Measurements from ENCODE around the gene STARD7.
"Not testable (repeated sequence)": the region's sequence is repeated elsewhere in the genome, so short reads cannot be mapped to it uniquely, and the experiment has no call there.

STARD7 gene

DNA sequence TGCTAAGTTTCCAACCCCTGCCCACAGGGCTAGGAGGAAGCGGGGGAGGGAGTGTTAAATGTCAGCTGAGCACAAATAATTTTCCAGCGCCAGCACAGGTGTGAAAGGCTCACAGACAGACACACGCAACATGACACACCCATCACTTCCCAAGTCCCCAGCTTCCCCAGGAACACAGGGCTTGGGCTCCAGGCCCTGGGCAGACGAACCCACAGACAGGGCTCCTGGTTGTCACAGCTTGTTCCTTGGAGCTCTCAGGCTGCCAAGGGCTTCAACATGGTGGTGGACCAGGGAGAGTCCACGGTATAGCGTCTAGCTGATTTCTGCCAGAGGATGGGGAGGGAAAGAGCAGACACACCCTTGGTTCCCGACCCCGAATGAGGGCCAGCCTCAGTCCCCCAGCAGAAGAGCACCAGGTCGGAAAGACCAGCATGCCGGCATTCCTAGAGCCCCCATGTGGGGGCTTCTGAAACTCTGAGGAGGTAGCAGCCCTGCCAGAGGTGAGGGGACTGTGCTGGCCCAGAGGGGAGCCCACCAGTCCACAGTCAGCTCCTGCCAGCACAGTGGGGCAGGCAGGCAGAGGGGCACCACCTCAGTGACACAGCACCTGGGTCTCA, 65.3 kb downstream of the STARD7 start:
- peak overlapping the region; percentile 55 for H3K4me3 ChIP-seq (ENCODE audit: low read depth, low read length)
- no peak for DNase-seq (ENCODE audit: low read depth)

DNA sequence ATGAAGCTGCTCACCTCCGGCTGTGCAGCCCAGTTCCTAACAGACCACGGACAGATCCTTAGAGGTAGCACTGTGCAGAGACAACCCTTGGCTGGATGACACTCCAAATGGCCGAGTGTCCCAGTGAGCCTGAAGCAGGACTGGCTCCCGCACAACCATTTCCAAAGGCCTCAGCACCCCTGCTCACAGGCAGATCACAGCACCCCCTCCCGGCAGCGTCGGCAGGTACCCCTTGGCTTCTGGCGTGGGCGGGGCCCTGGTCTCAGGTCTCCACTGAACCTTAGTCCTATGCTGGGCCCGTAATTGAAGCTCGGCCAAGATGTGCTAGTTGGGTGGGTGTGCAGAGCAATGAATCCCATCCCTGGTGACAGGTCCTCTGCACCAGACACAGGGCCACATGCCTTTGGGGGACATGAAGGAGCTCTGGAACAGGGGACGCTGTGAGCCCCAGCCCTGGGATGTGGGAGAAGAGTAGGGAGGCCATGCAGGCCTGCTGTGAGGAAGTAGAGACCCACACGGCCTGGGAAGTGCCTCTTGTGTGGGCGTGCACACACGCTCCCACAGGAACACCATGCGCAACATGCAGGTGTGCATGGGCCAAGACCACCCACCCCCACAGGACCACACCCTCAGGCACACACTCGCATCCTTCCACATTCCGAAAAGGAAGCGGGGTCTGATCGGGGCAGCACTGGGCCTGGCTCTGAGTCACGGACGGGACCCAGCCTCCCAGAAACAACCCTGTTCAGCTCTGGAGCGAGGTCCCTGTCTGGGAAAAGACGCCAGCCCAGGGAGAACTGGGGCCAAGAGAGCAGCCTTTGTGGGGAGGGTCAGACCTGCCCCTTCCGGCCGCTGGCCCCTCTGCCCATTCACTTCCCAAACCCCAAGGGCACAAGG, 66.2 kb downstream of the STARD7 start:
- H3K4me3 ChIP-seq (ENCODE audit: low read depth, low read length): no peak overlapping the region
- DNase-seq (ENCODE audit: low read depth): no peak

DNA sequence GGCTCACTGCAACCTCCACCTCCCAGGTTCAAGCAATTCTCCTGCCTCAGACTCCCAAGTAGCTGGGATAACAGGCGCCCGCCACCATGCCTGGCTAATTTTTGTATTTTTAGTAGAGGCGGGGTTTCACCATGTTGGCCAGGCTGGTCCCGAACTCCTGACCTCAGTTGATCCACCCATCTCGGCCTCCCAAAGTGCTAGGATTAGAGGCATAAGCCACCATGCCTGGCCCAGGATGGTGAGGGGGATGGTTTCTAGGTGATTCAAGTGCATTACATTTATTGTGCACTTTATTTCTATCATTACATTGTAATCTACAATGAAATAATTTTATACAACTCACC, 67.0 kb downstream of the STARD7 start:
- not testable (repeated sequence) for DNase-seq (ENCODE audit: low read depth)

DNA sequence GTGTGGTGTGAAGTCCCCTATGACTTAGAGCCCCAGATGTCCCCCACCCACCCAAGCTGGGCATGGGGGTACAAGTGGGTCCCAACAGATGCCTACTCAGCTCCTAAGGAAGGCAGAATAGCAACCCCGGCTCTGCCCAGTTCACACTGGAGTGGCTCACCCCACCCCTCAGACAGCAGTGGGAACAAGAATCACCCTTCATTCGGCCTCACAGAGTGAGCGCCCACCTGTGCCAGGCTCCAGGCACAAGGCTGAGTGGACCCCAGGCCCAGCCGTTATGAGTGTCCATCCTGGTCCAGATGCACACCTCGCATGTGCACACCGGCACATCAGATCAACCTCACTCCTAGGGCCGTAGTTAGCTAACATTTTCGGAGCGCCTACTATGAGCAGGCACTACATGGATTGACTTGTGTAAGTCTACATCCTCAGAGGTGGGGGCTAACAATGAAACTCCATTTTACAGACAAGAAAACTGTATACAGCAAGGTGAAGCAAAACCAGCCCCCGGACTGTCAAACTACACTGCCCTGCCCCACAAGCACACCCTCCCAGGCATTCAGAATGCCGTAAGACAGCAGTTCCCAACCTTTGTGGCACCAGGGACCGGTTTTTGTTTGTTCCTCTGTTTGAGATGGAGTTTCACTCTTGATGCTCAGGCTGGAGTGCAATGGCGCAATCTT, 67.5 kb downstream of the STARD7 start:
- H3K4me3 ChIP-seq (ENCODE audit: low read depth, low read length): no peak overlapping the region
- no peak for DNase-seq (ENCODE audit: low read depth)

More for the DNA sequence above, 67.0 kb downstream of the STARD7 start:
- H3K4me3 ChIP-seq (ENCODE audit: low read depth, low read length): not testable (repeated sequence)

DNA sequence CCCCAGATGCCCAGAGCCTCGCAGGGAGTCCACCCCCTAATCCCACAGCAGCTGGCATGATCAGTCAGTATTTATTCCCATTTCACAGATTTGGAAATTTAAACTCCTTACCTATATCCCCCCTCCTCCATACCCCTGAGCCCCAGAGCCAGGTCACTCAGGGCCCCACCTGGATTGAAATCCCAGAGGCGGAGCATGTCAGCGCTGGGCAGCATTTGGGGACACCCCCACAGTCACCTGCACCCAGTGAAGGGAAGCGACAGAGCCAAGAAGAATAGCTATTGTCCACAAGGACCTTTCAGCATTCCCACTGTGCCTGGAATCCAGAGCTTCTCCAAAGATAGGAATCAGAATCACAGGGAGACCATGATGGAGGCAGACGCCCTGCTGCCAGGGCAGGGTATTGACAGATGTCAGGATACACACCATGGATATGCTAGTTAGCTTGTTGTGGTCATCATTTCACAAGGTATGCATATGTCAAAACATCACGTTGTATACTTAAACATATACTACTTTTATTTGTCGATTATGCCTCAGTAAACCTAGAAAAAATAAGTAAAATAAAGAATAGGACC, 69.4 kb downstream of the STARD7 start:
- DNase-seq (ENCODE audit: low read depth): no peak
- H3K4me3 ChIP-seq (ENCODE audit: low read depth, low read length): no peak overlapping the region

DNA sequence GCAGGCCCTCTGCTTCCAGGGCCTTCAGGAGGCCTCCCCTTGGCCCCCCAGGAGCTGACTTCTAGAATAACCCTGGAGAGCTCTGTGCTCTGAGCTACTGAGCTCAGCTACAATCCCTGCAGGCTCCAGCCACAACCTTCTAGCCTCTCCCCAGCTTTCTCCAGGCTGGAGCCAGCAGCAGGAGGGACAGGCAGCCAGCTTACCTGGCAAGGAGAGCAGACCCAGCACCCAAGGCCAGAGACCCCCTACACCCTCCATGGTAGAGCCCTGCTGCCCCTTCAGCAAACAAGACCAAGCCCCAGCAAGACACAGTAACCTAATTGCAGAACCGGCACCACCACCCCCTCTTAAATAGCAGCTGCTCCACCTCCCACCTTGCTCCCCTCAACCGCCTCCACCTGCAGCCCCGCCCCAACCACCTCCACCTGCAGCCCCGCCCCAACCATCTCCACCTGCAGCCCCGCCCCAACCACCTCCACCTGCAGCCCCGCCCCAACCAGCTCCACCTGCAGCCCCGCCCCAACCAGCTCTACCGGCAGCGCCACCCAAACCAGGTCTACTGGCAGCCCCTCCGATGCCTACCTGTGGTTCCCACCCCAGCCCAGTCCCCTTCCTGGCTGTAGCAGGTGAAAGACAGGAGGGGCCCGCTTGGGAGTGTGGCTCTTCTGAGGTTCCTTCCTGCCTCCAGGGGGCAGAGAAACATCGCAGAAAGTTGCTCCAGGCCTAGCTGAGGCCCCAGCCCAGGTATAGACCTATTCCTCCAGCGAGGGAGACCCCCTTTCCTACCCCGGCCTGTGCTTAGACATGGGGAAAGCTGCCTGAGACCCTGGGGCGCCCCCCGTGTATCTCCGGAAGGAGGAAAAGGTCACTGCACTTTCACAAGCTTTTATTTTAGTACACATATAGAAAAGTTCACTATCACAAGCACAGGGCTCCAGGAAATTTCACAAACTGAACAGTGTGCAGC, 70.2 kb downstream of the STARD7 start, which contains the start of gene ASTL:
Gene ASTL (minus strand): TSS at position 324 of the 967 bp plus-strand sequence. CDS start 66 bp downstream, at position 258.
- no peak for DNase-seq (ENCODE audit: low read depth)
- H3K4me3 ChIP-seq (ENCODE audit: low read depth, low read length): no peak within 1 kb of the TSS

DNA sequence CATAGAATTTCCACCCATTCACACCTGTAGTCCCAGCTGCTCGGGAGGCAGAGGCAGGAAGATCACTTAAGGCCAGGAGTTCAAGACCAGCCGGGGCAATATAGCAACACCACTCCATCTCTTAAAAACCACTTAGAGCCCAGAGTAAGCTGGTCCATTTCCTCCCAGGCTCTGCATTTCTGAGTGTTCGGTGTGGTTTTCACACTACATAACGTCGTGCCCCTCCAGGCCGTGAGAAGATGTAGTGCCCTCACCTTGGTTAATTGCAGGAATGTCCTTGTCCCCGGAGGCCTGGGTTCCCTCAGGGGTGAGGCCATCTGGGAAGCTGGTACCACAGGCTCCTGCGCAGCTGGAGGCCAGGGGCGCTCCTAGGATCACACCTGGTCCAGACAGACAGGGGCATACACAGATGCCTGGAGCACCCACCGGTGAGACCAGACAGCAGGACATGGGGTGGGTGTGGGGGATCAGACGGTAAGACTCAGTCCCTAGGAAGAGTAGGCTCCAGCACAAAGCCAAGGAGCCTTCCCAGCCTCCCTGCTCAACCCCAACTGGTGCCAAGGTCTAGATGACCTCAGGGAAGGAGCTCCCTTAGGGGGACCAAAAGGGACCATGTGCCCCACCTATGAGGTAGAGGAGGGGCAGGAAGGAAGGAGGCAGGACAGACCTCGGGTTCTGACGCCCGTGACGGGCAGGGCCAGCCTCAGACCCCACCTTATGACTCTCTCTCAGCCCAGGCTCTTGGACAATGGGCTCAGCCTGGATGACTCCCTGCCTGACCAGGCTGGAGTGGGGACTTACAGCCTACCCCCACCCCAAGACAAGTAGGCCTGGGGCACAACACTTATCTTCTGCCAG, 71.1 kb downstream of the STARD7 start:
- no peak overlapping the region for H3K4me3 ChIP-seq (ENCODE audit: low read depth, low read length)
- DNase-seq (ENCODE audit: low read depth): no peak

DNA sequence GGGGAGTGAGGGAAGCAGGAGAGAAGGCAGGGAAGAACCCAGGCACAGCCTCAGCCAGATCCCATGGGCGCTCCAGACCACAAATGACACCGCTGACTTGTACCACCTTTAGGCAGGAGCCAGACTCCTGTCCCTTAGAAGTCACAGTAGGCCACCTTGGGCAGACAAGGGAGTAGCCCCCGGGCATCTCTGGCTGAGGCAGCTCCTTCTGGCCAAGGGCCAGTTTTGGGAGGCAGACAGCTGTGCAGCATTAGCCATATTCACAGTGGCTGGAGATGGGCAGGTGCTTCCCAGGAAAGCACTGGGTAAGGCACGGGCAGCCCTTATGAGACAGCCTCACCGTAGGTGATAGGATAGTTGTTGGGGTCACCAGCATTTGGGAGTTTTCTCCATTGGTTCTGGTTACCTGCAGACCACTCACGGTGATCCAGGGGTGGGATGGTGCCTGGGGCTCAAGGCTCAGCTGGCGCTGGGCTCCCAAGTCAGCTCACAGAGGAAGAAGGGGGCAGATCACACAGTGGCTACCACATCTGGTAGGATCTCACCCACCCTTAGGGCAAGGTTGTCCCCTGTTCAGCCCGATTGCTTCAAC, 72.4 kb downstream of the STARD7 start:
- DNase-seq (ENCODE audit: low read depth): no peak

DNA sequence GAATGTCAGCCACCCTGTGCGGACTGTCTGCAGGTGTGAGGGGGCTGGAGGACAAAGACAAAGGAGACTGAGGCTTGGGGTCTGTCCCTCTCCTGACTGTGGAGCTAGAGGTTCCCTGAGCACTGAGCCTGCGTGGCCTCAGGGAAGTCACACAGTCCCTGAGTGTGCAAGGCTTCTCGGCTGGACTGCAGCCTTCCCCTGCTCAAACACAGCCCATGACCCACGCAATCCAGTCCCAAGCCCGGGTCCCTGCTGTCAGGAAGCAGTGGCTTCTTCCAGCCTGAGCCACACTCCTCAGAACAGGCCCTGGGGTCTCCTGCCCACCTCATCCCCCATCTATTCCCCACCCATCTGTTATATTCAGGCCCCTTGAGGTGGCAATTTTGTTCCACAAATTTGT, 73.0 kb downstream of the STARD7 start:
- H3K4me3 ChIP-seq (ENCODE audit: low read depth, low read length): no peak overlapping the region
- no peak for DNase-seq (ENCODE audit: low read depth)

More for the DNA sequence above, 72.4 kb downstream of the STARD7 start:
- no peak overlapping the region for H3K4me3 ChIP-seq (ENCODE audit: low read depth, low read length)

DNA sequence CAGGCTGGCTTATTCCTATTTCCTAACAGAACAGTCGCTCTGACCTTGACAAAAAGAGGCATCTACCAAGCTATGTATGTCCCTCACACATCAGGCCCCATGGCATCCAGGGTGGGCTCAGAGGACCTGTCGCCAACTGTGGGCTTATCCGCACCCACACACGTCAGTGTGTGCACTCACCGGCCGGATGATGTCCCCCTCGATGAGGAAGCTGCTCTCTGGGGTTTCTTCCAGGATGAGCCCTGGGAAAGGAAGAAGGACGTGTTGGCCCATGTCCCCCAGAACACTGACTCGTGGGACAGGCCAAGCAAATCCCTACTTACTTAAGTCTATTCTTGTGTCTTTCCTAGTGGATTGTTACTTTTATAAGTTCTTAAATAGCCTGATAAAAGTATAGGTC, 73.5 kb downstream of the STARD7 start:
- no peak for DNase-seq (ENCODE audit: low read depth)

More for the DNA sequence above, 73.5 kb downstream of the STARD7 start:
- no peak overlapping the region for H3K4me3 ChIP-seq (ENCODE audit: low read depth, low read length)
